GM19468 (cell line): ENCODE measurements around the gene RGS13.

ENCODE experiments used
- ATAC-seq: cut with Tn5 transposase; IDR thresholded peaks from one replicate; pipeline ENCODE4 v1.9.1; 2021; ENCODE audit warnings: mild to moderate bottlenecking, moderate library complexity, moderate number of reproducible peaks; ENCODE audit not compliant: unreplicated experiment; ENCODE audit errors: extremely low read depth

The RGS13 gene

GRCh38 chr1:192620071-192620635 is 15.8 kb upstream of the RGS13 start:
- ATAC-seq = no peak

- ATAC-seq = peak; percentile 82
Measured at GRCh38 chr1:192626366-192627179, 9.4 kb upstream of the RGS13 start.

- ATAC-seq = no peak
Measured at GRCh38 chr1:192627901-192628300, 8.0 kb upstream of the RGS13 start.

GRCh38 chr1:192628396-192629057 is 7.4 kb upstream of the RGS13 start:
- no peak for ATAC-seq

GRCh38 chr1:192629612-192630011 is 6.3 kb upstream of the RGS13 start:
- ATAC-seq = no peak

GRCh38 chr1:192630521-192631287 is 5.2 kb upstream of the RGS13 start:
- no peak for ATAC-seq

- ATAC-seq = no peak
Measured at GRCh38 chr1:192631749-192632148, 4.2 kb upstream of the RGS13 start.

- no peak for ATAC-seq
Measured at GRCh38 chr1:192632188-192632587, 3.8 kb upstream of the RGS13 start.

GRCh38 chr1:192632641-192633532 is 3.1 kb upstream of the RGS13 start:
- ATAC-seq = no peak

- no peak for ATAC-seq
Measured at GRCh38 chr1:192633533-192634253, 2.3 kb upstream of the RGS13 start.

- ATAC-seq = no peak
Measured at GRCh38 chr1:192635041-192635440, 906 bp upstream of the RGS13 start.

GRCh38 chr1:192639607-192640368 is 3.8 kb downstream of the RGS13 start:
- ATAC-seq = peak; percentile 79

GRCh38 chr1:192652159-192652558 is 16.2 kb downstream of the RGS13 start:
- ATAC-seq = no peak

GRCh38 chr1:192654120-192654519 is 18.2 kb downstream of the RGS13 start:
- ATAC-seq = no peak

- no peak for ATAC-seq
Measured at GRCh38 chr1:192654591-192655251, 18.8 kb downstream of the RGS13 start.

GRCh38 chr1:192657760-192658159 is 21.8 kb downstream of the RGS13 start:
- ATAC-seq = no peak

- no peak for ATAC-seq
Measured at GRCh38 chr1:192658255-192658654, 22.3 kb downstream of the RGS13 start.

GRCh38 chr1:192660613-192661012 is 24.7 kb downstream of the RGS13 start:
- ATAC-seq = no peak
